HG03469 (cell line): ENCODE data around the gene DPH6.
A peak's percentile ranks its signal among the peaks of the same experiment; 100 is the strongest.

ENCODE experiments used
- ATAC-seq: cut with Tn5 transposase; IDR thresholded peaks from one replicate; pipeline ENCODE4 v1.9.1; 2021; ENCODE audit warnings: mild to moderate bottlenecking, moderate library complexity, moderate number of reproducible peaks; ENCODE audit not compliant: unreplicated experiment

DPH6 gene

DNA sequence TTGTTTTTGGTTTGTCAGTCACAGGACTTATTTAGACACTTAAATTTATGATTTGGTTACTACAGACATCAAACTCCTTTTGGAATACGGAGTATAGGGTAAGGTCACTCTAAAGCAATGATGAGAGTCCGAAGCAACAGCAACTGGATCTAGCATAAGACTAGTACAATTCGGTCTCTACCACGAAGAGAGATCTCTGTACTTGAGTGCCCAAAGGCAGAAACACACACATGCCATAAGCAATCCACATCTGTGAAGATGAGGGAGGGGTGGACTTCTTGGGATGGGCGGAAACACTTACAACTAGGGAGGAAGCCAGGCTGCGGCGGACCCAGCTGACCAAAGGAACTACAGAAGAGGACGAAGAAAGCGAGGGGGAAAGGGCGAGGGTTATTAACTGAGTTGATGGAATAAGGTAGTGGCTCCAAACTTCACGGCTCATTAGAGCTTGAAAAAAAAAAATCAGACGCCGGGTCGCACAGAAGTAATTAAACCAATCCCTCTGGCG, 595 bp downstream of the DPH6 start:
- ATAC-seq = no peak

GRCh38 chr15:35540885-35541284, 5.1 kb downstream of the DPH6 start:
- no peak for ATAC-seq

DNA sequence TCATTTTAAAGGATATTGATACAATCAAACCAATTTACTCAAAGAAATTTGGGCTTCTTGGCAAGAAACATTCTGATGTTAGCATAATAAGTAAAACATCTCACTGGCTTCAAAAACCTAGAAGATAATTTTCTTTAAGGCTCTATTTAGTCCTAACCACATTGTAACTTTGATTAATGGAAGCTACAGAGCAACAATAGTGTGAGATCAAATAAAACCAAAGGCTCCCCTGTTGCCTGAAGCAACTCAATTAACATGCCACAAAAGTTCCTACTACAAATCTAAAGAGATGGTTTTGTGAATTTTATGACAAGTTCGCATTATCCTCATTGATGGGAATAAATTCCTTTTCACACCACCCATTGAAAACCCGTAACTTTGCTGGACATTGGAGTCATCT, 5.9 kb downstream of the DPH6 start:
- ATAC-seq = no peak

DNA sequence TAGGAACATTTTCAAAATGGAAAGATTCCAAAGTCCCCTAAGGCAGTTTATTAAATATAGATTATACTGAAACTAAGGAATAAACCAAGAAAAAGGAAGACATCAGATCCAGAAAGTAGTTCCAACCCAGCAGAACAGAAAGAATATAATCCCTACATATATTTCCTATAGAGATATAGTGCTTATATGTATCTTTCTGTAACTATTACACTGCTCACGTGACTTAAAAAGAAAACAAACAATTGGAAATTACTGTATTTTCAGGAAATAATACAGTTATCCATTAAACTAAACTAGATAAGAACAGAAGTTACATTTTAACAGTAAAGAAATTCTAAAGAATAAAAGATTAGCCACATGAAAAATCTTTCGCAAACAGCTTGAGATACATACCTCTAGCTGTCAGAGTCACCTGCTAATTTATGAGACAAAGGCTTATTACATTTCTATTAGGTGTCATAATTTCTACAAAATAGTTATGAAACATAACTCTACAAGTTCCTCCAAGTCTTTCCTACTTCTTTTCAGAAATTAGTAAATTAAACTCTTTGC, 10.5 kb downstream of the DPH6 start:
- ATAC-seq = no peak

GRCh38 chr15:35533130-35534110, 12.5 kb downstream of the DPH6 start:
- ATAC-seq = no peak

- ATAC-seq = no peak
Observed at GRCh38 chr15:35530698-35531097, 15.3 kb downstream of the DPH6 start.

- no peak for ATAC-seq
Observed at GRCh38 chr15:35529784-35530183, 16.2 kb downstream of the DPH6 start.

- no peak for ATAC-seq
Observed at GRCh38 chr15:35522061-35522460, 23.9 kb downstream of the DPH6 start.

GRCh38 chr15:35519541-35520149, 26.3 kb downstream of the DPH6 start:
- peak; percentile 67 for ATAC-seq

DNA sequence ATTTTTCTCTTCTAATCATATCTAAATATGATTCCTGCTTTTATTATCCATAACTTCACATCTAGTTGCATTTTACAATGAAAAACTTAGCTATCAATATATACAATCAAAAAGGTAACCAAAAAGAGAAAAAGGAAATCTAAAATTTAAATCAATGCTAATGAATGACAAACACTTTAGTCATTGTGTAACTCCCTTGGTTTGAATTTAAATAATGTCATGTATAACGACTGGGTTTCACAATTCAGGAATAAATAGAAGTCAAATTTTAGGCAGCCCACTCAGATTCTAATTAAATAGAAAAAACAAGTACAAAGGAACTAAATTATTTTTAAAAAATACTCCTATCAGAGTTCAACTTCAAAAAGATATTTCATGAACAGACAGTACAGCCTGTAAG, 26.9 kb downstream of the DPH6 start:
- ATAC-seq = no peak

DNA sequence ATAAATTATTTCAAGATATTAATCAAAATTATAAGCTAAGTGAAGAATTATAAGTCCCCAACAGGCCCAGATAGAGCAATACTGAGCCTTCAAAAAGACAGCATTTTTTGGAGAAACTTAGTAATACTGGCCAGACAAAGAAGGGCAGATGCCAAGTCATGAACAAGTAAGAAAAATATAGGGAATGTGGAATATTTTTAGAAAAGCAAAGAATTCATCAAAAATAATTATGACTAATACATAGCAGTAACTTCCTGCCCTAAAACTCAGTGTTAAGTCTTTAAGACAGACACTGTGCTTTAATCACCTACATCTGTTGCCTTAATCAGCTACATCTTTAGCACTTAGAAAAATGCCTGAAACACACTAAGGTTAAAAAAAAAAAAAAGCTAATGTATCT, 31.2 kb downstream of the DPH6 start:
- no peak for ATAC-seq

DNA sequence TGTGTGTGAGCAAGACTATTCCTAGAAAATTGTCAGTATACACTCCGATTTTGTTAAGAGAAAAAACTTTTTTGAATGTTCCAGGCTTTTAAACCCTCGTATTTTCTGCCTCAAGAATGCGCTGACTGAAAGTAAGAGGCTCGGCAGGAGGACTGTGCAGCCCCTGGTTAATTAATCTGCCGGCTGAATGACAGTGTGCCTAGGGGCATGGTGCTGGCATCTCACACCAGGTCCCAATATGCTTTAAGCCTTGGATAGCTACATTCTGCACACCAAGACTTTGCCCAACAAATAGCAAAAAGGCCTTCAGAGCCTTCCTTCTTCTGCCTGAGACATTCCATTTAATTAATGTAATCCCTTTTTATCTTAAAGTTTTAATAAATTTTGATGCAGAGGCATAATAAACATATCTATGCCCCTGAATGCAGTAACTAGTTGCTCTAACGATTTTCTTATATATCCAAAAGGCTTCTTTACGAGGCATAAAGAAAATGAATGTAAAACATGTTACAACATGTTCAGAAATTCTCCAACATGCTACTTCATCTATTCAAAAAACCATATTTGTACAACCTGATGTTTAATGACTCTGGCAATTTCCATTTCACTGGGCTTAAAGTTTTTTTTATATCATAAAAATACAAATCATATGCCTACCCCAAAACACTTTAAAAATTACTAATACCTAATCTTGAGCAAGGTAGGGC, 37.9 kb downstream of the DPH6 start:
- no peak for ATAC-seq

GRCh38 chr15:35506272-35506870, 39.6 kb downstream of the DPH6 start:
- no peak for ATAC-seq

GRCh38 chr15:35505809-35506208, 40.2 kb downstream of the DPH6 start:
- no peak for ATAC-seq

DNA sequence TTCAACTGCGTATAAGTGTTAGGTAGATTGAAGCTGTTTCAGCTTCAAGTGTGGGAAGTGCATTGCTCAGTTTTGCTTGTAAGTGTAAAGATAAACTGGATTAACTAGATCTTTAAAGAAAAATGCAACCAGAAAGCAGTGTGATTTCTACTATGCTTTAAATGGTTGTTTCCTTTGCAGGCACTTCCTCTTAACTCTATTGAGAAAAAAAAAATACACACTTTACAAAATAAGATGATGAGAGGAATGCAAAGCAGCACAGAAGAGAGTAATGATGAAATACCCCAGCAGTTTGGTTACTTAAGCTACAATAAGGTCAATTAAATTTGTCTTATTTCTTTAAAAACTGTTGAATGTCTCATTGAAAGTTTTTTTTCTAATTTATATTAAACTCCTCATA, 40.8 kb downstream of the DPH6 start:
- ATAC-seq = no peak

DNA sequence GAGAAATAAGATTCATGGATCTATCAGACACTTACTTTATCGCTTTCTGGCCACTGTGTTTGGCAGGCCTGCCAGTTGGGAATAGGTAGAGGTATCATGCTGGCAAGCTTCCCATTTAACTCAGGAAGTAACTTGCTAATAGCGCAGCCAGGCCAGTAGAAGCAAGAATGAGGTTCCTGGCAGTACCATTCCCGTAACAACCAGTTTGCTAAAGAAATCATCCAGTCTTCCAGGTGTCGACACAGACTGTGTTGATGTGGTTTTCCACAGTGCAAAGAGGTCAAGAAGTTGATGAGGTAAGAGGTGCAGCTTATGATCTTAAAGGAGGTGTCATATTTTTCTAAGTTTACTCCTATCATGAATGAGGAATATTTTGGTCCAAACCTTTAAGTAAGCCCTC, 46.2 kb downstream of the DPH6 start:
- ATAC-seq = no peak

DNA sequence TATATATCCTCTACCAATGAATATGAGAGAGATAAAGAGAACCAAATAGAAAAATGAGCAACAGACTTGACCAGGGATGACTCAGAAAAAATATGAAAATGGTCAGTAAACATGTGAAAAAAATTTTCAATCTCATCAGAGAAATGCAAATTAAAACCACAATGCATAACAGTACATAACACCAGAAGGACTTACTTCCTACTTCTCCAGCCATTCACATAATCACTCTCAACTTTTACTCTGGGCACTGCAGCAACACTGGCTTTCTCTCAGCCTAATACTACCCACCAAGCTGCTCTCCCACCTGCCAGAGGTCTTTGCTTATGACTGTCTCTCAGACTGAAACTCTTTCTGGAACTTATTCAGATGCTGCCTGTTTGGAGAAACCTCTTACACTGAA, 49.4 kb downstream of the DPH6 start:
- peak; percentile 99 for ATAC-seq

- no peak for ATAC-seq
Observed at GRCh38 chr15:35495080-35495479, 50.9 kb downstream of the DPH6 start.

DNA sequence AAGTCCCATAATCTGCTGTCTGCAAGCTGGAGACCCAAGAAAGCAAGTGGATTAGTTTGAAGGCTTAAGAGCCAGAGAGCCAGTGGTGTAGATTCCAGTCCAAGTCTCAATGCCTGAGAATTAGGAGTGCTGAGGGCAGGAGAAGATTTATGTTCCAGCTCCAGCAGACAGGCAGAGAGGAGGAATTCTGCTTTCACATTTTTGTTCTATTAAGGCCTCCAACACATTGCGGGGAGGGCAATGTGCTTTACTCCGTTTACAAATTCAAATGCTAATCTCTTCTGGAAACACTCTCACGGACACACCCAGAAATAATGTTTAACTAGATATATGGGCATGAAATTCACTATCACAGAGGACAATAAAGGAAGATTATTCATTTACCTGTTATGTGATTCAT, 54.0 kb downstream of the DPH6 start:
- no peak for ATAC-seq

DNA sequence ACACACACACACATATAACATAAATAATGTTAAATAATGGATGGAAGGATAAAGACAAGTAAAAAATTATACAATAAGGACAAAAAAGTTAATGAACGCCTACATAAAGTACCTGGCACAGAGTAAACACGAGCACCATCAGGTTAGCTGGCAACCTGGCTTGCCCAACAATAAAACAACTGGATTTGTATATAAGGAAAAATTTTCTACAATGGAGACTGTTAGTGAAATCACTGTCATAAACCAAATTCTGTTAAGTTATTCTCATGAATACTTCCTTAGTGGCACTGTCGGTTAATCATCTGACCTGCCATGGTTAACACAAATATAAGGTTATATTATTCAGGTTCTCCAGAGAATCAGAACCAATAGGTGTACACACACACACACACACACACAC, 54.8 kb downstream of the DPH6 start:
- no peak for ATAC-seq

- no peak for ATAC-seq
Observed at GRCh38 chr15:35490511-35490910, 55.5 kb downstream of the DPH6 start.
